ENCODE measurements around the gene DGUOK. TPM values are rescaled to one million over a fixed set of nuclear protein-coding genes. Genes with fewer than 3 reads are reported as not detected.
"Not testable (repeated sequence)": the region's sequence is repeated elsewhere in the genome, so short reads cannot be mapped to it uniquely, and the experiment has no call there.

Gene DGUOK
- total RNA-seq, 1 experiment from 2014 or later: 78.5 TPM

DNA sequence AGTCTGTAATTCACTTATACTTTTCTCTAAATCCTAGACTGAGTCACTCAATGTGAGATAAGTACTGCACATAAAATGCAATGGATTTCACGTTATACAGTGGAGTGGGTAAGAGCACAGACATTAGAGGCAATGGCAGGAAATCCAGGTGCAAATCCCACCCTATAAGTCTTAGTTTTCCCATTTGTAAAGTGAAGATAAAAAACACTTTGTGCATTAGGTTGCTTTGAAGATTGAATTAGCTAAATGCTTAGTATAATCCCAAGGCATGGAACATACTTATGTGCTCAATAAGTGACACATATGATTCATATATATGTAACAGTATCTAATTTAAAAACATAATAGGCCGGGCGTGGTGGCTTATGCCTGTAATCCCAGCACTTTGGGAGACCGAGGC, 23.4 kb upstream of the DGUOK start:
- ChIA-PET CTCF (interaction anchor here (0.7 kb wide), 1 partner anchor 9 kb away, joined by 8 read pairs; no protein-coding TSS in a partner anchor), POLR2A (no interaction called here)
- in situ Hi-C loops (cut with HindIII; ENCODE audit: low pct_unique_long_range_greater_than_20kb, low sequenced_read_pairs): no loop called here
- intact Hi-C loops (cut with micrococcal nuclease; ENCODE audit: unreplicated experiment): no loop called here
- Histone ChIP-seq H3K27ac (ENCODE audit: low read length) (no peak overlapping the region), H3K4me1 (ENCODE audit: control insufficient read depth, insufficient read depth, low read length) (0 out of 2 replicates have a peak, but pooled peaks cover 4% of the 10 kb centered on the region), H3K36me3 (ENCODE audit: control insufficient read depth, insufficient read depth, low read length) (no peaks in the 10 kb centered on the region), H3K27me3 (ENCODE audit: control insufficient read depth, insufficient read depth, low read length) (no peaks in the 10 kb centered on the region; the same call in 1 of the 2 replicates), H3K9me3 (ENCODE audit: control insufficient read depth, insufficient read depth, low read depth, low read length) (no peaks in the 10 kb centered on the region), H3K4me3 (ENCODE audit: low read depth in 2 of 2, low read length in 2 of 2) (no peak overlapping the region)
- TF ChIP-seq, protein P1, sequence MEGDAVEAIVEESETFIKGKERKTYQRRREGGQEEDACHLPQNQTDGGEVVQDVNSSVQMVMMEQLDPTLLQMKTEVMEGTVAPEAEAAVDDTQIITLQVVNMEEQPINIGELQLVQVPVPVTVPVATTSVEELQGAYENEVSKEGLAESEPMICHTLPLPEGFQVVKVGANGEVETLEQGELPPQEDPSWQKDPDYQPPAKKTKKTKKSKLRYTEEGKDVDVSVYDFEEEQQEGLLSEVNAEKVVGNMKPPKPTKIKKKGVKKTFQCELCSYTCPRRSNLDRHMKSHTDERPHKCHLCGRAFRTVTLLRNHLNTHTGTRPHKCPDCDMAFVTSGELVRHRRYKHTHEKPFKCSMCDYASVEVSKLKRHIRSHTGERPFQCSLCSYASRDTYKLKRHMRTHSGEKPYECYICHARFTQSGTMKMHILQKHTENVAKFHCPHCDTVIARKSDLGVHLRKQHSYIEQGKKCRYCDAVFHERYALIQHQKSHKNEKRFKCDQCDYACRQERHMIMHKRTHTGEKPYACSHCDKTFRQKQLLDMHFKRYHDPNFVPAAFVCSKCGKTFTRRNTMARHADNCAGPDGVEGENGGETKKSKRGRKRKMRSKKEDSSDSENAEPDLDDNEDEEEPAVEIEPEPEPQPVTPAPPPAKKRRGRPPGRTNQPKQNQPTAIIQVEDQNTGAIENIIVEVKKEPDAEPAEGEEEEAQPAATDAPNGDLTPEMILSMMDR (IDR thresholded peaks at IDR 0.05): no peak
- TF ChIP-seq, protein P2, sequence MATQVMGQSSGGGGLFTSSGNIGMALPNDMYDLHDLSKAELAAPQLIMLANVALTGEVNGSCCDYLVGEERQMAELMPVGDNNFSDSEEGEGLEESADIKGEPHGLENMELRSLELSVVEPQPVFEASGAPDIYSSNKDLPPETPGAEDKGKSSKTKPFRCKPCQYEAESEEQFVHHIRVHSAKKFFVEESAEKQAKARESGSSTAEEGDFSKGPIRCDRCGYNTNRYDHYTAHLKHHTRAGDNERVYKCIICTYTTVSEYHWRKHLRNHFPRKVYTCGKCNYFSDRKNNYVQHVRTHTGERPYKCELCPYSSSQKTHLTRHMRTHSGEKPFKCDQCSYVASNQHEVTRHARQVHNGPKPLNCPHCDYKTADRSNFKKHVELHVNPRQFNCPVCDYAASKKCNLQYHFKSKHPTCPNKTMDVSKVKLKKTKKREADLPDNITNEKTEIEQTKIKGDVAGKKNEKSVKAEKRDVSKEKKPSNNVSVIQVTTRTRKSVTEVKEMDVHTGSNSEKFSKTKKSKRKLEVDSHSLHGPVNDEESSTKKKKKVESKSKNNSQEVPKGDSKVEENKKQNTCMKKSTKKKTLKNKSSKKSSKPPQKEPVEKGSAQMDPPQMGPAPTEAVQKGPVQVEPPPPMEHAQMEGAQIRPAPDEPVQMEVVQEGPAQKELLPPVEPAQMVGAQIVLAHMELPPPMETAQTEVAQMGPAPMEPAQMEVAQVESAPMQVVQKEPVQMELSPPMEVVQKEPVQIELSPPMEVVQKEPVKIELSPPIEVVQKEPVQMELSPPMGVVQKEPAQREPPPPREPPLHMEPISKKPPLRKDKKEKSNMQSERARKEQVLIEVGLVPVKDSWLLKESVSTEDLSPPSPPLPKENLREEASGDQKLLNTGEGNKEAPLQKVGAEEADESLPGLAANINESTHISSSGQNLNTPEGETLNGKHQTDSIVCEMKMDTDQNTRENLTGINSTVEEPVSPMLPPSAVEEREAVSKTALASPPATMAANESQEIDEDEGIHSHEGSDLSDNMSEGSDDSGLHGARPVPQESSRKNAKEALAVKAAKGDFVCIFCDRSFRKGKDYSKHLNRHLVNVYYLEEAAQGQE (IDR thresholded peaks at IDR 0.05; ENCODE audit: insufficient read depth in 1 of 2, low read depth in 2 of 2, low read length in 1 of 2): no peak
- TF ChIP-seq POLR2AphosphoS5 (IDR thresholded peaks at IDR 0.05; ENCODE audit: low read depth, low read length) (no peak), TCF7L2 (IDR thresholded peaks at IDR 0.05; ENCODE audit: low read depth, low read length) (no peak), SIN3A (IDR thresholded peaks at IDR 0.05; ENCODE audit: borderline replicate concordance, insufficient read depth, low read depth, low read length) (no peak)
- no peak for DNase-seq (ENCODE audit: low read depth, low spot score)
- no TSS peak for BruUV-seq (replicated peaks)
- ATAC-seq: no peak

DNA sequence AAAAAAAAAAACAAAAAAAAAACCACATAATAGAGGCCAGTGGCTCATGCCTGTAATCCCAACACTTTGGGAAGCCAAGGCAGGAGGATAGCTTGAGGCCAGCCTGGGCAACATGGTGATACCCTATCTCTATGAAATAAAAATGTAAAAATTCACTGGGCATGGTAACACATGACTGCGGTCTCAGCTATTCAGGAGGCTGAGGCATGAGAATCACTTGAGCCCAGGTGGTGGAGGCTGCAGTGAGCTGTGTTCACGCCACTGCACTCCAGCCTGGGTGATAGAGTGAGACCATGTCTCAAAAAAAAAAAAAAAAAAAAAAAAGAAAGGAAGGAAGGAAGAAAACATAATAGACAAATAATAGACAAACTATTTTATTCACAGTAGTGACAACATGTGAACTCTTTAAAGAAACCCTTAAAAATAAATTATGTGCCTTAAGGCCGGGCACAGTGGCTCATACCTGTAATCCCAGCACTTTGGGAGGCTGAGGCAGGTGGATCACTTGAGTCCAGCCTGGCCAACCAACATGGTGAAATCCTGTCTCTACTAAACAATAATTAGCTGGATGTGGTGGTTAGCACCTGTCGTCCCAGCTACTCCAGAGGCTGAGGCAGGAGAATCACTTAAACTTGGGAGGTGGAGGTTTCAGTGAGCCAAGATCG, 22.6 kb upstream of the DGUOK start:
- H3K9me3 ChIP-seq (ENCODE audit: control insufficient read depth, insufficient read depth, low read depth, low read length); in situ Hi-C loops (cut with HindIII; ENCODE audit: low pct_unique_long_range_greater_than_20kb, low sequenced_read_pairs): not testable (repeated sequence)
- CTCF ChIA-PET: interaction anchor here (0.6 to 0.7 kb wide), 2 partner anchors 10 to 30 kb away, joined by 8 to 9 read pairs; no protein-coding TSS in a partner anchor

DNA sequence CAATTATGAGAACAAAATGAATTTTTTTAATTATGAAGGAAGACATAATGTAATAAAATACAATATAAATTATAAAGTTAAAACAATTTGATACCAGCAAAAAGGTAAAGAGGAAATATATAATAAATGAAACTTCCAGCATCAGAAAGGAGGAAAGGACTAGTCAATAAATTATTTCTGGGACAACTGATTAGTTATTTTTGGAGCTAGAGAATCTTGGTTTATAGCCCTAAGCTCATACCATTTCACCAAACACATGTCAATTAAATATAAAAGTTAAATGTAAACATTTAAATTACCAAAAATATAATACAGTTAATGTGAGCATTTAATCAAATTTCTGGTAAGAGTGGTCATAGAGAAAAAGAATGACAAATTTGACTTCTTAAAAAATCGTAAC, 21.7 kb upstream of the DGUOK start:
- Histone ChIP-seq H3K4me1 (ENCODE audit: control insufficient read depth, insufficient read depth, low read length) (0 out of 2 replicates have a peak, but pooled peaks cover 4% of the 10 kb centered on the region), H3K27ac (ENCODE audit: low read length) (no peak overlapping the region), H3K36me3 (ENCODE audit: control insufficient read depth, insufficient read depth, low read length) (no peaks in the 10 kb centered on the region), H3K27me3 (ENCODE audit: control insufficient read depth, insufficient read depth, low read length) (no peaks in the 10 kb centered on the region; the same call in 1 of the 2 replicates), H3K9me3 (ENCODE audit: control insufficient read depth, insufficient read depth, low read depth, low read length) (no peaks in the 10 kb centered on the region), H3K4me3 (ENCODE audit: low read depth in 2 of 2, low read length in 2 of 2) (no peak overlapping the region)
- BruUV-seq (replicated peaks): no TSS peak
- ChIA-PET CTCF (no interaction called here), POLR2A (interaction anchor here (0.7 kb wide), 1 partner anchor 1035 kb away, joined by 3 read pairs; no protein-coding TSS in a partner anchor)
- DNase-seq (ENCODE audit: low read depth, low spot score) (no peak), ATAC-seq (no peak)
- in situ Hi-C loops (cut with HindIII; ENCODE audit: low pct_unique_long_range_greater_than_20kb, low sequenced_read_pairs) (no loop called here), intact Hi-C loops (cut with micrococcal nuclease; ENCODE audit: unreplicated experiment) (no loop called here)
- TF ChIP-seq, protein P1 (IDR thresholded peaks at IDR 0.05): no peak
- TF ChIP-seq, protein P2 (IDR thresholded peaks at IDR 0.05; ENCODE audit: insufficient read depth in 1 of 2, low read depth in 2 of 2, low read length in 1 of 2): no peak
- TF ChIP-seq POLR2AphosphoS5 (IDR thresholded peaks at IDR 0.05; ENCODE audit: low read depth, low read length) (no peak), TCF7L2 (IDR thresholded peaks at IDR 0.05; ENCODE audit: low read depth, low read length) (no peak), SIN3A (IDR thresholded peaks at IDR 0.05; ENCODE audit: borderline replicate concordance, insufficient read depth, low read depth, low read length) (no peak)

More for the DNA sequence above, 22.6 kb upstream of the DGUOK start:
- H3K36me3 ChIP-seq (ENCODE audit: control insufficient read depth, insufficient read depth, low read length); H3K27ac ChIP-seq (ENCODE audit: low read length); intact Hi-C loops (cut with micrococcal nuclease; ENCODE audit: unreplicated experiment); H3K27me3 ChIP-seq (ENCODE audit: control insufficient read depth, insufficient read depth, low read length); BruUV-seq (replicated peaks); POLR2A ChIA-PET; H3K4me1 ChIP-seq (ENCODE audit: control insufficient read depth, insufficient read depth, low read length); ATAC-seq; DNase-seq (ENCODE audit: low read depth, low spot score); H3K4me3 ChIP-seq (ENCODE audit: low read depth in 2 of 2, low read length in 2 of 2): not testable (repeated sequence)
